GM18861 (cell line): ENCODE measurements around the gene PAN2.
"Not testable (repeated sequence)": the region's sequence is repeated elsewhere in the genome, so short reads cannot be mapped to it uniquely, and the experiment has no call there.

Source experiments
- ATAC-seq: cut with Tn5 transposase; IDR thresholded peaks from one replicate; pipeline ENCODE4 v1.9.1; 2021; ENCODE audit not compliant: unreplicated experiment

PAN2 gene

GRCh38 chr12:56278905-56279304, 54.9 kb downstream of the PAN2 start:
- ATAC-seq = no peak

GRCh38 chr12:56274299-56274698, 59.5 kb downstream of the PAN2 start:
- ATAC-seq = no peak

GRCh38 chr12:56272468-56272867, 61.3 kb downstream of the PAN2 start:
- ATAC-seq = not testable (repeated sequence)

- no peak for ATAC-seq
Measured at GRCh38 chr12:56271031-56271430, 62.8 kb downstream of the PAN2 start.

- ATAC-seq = peak; percentile 11
Measured at GRCh38 chr12:56267443-56268071, 66.2 kb downstream of the PAN2 start.

- ATAC-seq = peak; percentile 74
Measured at GRCh38 chr12:56266693-56267442, 66.9 kb downstream of the PAN2 start, which contains the start of gene COQ10A. Gene COQ10A, plus strand, starts transcription at chr12:56266942. Its CDS starts 177 bp downstream, at chr12:56267119.
